Measurements from ENCODE around the gene CDHR4.
A peak's percentile ranks its signal among the peaks of the same experiment; 100 is the strongest.
"Not testable (repeated sequence)": the region's sequence is repeated elsewhere in the genome, so short reads cannot be mapped to it uniquely, and the experiment has no call there.

Gene CDHR4, protein sequence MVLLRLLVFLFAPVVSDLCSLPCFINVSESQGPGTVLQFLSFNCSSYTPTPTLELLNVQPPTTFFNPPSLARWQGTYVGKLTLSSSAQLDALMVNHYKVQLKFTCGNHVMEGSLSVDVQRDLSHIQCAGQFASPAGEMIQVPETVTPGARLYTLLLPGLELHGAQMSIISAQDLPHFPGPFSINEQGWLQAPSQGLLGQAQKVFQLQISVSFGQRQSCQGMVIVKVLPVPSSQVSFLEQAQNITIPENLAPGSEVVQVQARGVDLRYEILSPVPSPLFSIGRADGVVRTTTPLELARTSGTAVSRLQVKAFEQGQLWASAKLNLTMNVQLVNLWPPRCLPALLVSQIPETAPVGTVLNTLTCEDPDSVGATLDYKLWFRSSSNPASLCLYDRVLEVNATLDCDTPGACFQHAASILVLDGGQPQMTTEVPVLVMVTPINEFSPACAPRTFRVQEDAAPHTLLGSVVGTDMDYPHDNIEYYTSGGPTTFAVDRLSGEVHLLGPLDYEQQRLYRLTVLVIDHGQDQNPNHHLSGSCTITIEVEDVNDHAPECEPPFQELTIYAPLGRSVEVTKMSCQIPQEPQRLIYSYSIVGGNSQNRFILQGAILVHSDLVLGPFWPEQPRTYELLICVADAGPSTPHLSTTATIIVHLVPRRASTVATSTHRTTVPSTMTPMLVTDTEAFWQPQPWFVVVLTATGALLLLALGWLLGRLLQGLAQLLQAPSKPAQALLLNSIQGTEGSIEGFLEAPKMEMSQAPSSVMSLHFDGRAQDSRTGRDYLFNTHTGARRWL

DNA sequence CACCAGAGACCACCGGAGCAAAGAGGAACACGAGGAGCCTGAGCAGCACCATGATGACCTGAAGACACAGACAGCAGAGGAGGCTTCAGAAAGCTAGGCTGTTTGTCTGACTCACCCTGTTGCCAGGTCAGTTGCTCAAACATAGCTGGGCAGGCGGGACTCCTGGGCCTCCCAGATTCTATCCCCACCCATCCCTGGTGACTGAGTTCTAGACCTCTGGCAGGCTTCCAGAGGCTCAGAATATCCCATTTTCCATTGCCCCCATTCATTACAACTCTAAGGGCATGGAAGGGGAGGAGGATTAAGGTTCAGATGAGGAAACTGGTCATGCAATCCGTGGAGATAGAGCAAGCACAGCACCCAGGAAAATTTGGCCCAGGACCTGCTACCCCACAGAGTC lies at the start of gene CDHR4:
Gene CDHR4 (minus strand): TSS at position 113 of the 400 bp plus-strand sequence. CDS start 61 bp downstream, at position 52.
- DNase-seq (ENCODE audit: low spot score), result no peak

DNA sequence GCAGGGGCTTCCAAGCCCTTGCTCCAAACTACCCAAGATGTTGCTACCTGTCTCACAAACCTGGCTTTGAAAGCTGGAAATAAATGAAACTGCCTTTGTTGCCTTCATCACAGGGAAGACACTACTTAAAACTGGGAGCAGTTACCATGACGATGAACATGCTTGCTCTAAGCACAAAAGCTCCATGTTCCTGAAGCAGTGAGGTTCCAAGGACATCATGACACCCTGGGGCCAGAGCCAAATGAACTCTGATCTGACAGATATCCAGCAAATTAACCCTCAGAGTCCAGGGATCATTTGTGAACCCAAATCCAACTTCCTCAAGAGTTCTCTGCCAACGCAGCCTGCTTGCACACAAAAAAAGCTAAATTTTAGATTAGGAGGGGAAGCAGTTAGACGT lies 46.0 kb upstream of the CDHR4 start:
- no peak for DNase-seq (ENCODE audit: low spot score)

DNA sequence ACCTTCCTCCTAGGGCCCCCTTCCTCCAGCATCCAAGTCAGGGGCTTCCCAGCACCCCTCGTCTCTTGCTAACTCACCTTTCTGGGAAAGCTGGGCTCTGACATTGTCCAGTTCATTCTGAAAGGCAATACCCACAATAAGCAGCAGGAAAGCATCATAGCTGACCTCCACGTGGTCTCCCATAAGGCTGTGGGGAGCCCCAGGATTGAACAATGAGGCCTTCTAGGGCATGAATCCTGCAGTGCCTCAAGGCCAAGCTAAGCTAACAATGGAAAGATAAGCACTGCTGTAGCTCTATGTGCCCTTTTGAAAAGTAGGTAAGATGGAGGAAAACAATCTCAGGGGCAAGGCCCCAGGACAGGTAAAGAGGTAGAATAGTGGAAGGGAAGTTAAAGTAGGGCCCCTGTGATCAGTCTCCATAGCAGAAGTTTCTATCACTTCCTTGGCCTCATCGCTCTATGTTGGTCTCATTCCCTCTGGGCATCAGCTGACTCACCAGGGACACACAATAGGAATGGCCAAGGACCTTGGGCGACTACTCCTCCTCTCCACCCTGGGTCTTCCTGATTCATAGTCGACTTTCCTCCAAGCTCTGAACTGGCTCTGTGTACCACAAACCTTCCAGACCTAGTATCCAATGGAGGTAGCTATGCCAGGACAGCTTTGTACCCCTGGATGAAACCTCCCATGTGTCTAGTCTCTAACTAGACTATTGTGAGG lies 45.0 kb upstream of the CDHR4 start:
- DNase-seq (ENCODE audit: low spot score), result no peak

DNA sequence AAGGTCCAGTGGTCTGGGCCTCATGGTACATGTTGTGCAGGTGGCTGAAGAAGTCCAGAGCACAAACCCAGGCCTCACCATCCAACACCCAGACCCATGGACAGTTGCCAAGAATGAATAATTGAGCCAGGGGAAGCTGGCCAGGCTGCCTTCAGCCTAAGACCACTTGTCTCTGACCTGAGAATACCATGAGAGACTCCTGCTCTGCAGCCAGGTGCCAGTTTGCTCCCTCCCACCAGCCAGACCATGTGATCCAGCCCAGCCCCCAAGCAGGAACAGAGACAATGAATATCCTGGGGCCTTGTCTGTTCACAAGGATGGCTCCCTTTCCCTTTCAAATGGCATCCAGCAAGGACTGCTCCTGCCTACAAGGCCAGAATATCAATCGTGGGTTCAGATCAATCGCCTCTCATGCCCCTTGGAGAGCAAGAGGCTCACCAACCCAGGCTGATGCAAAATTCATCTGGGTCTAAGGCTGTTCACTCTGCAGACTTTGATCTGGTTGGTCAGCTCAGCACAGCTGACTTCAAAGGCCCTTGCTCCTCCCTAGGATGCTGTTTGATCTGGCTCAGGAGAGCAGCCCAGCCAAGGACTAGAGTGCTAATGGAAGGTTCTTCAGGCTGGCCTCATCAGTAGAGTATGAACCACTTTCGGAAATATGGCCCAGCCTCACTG lies 43.3 kb upstream of the CDHR4 start:
- DNase-seq (ENCODE audit: low spot score), result no peak

DNA sequence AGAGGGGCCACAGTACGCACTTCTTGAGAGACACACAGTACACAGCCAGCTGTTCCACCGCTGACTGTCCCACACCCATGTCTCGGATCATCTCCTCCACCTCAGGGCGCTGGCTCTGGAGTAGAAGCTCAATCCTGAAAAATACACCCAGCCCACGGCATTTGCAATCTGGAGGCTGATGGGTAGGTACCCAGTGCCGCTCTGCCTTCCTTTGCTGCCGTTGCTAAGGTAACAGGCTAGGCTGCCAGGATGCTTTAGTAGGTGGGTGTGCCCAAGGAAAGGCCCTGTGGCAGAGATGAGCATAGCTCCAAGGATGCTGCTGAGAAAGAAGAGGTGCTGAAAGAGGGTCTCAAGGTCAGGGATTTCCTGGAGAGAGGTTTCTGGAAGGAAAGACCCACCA lies 42.1 kb upstream of the CDHR4 start:
- DNase-seq (ENCODE audit: low spot score), result no peak

DNA sequence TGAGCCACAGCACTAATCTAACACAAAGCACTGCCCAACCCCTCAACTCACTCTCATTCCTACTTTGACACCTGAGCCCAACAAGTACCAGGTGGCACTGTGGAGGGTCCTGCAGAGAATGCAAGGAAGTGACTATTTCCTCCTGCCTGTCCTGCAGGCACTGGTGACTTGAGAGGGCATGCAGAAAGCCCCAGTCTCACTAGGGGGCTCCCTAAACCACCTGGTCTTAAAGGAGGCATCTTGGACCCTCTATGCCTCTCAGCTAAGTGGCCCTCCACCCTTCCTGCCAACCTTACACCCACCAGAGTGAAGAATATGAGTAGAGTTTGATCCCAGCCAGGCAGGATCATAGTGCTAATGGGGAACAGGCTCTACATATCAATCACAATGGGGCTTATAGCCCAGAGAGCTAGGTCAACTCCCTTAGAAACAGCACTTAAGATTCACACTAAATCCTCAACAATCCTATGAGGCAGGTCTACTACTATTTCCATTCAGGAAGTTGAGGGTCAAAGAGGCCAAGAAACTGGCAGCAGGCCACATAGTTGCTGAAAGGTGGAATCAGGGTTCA lies 41.5 kb upstream of the CDHR4 start:
- DNase-seq (ENCODE audit: low spot score), result peak; percentile 52

DNA sequence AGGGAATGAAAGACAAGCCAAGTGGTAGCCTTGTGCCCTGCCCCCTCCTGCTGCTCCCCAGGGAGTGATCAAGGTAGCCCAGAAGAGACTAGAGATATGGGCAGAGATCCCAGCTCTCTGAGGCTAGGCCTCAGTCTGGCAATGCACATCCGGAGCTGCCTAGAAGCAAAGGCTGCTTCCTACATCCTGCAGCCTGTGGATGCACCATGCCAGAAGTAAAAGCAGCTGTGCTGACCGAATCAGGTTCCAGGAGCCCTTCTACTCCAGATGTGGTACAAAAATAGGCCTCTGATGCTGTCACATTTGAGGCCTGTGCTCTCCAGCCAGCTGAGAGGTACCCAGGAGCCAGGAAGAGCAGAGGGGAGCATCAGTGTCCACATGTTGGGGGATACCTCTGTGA lies 40.7 kb upstream of the CDHR4 start:
- DNase-seq (ENCODE audit: low spot score), result no peak

DNA sequence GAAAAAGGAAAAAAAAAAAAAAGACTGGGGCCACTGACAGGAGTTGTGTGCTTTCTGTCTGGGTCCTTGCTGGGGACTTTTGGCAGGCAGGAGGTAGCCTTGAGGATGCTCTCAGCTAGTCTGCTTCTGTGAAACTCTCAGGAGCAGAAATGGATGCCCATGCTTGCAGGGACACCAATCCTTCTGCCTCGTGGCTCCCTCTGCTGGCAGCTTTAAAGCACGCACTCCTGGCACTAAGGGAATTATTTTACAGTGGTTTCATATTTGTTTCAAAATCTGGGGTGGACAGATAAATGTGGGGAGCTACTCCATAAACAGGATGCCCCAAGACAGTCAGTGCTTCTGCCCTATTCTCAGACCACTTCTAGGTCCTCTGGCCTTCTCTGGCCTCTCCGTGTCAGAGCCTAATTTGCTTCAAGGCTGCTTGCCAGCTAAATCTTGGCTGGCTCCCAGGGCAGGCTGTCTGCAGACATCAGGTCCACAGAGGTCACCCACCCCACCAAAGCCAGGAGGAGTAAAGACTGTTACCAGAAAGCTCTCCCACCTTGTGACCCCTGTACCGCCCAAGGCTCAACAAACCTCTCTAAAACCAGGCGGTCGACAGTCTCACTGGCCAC lies 39.6 kb upstream of the CDHR4 start:
- peak; percentile 73 for DNase-seq (ENCODE audit: low spot score)

DNA sequence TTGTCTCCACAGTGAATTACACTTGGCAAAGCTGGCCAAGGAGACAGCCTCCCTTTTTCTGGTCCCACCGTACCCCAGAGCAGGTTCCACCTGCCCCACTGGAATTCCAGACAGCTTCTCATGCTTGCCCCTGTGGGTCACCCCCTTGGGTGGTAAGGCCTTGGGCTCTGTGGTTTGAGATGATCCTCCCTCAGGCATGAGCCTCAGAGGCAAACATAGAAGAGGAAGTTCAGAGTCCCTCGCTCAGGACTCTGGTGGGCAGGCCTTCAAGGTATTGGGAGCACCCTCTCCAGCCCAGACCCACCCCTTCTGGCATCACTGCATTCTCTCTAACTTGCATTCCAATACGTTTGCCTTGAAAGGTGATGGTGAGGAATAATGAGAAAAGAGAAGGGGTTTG lies 31.7 kb upstream of the CDHR4 start:
- DNase-seq (ENCODE audit: low spot score), result no peak

DNA sequence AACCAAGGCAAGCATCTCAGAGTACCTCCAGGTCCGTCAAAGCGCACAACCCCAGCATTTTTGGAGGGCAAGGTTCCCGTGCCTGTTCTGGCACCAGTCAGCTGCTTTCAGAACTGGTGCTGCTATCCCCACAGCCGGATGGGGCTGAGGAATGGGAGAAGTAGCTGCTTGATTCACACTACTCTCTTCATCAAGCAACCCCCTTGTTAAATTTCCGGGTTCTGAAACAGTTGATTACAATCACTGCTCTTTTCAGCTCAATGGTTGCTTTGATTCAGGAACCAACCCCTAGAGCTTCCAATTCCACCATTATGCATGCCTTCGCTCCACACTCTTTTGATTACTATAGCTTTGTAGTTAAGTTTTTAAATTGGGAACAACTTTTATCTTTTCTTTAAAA lies 26.3 kb upstream of the CDHR4 start:
- no peak for DNase-seq (ENCODE audit: low spot score)

DNA sequence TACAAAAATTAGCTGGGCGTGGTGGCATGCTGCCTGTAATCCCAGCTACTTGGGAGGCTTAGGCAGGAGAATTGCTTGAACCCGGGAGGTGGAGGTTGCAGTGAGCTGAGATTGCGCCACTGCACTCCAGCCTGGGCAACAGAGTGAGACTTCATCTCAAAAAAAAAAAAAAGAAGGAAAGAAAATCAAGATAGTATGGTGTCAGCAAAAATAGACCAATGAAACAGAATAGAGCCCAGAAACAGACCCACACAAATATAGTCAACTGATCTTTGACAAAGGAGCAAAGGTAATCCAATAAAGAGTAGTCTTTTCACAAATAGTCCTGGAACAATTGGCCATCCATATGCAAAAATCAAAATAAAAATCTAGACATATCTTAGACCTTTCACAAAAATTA lies 23.5 kb upstream of the CDHR4 start:
- DNase-seq (ENCODE audit: low spot score), result not testable (repeated sequence)

DNA sequence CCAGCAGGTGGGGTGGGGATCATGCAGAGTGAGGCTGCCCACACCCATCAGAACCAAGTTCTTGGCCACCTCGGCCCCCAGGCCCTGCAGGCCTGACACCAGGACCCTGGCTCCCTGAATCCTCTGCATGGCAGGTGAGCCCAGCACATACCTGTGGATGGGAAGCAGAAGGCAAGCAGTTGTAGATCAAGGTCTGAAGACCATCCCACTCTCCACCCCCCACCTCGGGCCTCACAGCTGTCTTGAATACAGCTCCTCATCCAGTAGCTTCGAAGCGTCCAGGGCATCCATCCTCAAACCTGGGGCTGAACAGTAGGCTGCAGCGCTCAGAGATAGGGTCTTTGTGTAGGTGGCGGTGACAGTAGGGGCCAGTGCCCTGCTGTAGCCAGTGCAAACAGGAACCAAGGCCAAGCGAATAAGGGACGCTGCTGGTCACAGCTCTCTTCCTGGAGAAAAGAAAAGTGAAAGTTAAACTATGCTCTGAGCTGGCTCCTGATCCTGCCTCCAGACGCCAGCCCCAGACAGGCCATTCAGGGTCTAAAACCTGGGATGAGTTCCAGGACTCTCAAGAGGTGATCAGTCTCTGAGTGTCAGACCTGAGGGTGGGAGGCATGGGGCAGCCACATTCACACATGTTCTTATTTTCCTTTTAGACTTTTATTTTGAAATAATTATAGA lies 14.0 kb upstream of the CDHR4 start, which contains the start of gene UBA7:
Gene UBA7 (minus strand): TSS at position 457 of the 678 bp plus-strand sequence. CDS start 166 bp downstream, at position 291.
- DNase-seq (ENCODE audit: low spot score), result no peak

DNA sequence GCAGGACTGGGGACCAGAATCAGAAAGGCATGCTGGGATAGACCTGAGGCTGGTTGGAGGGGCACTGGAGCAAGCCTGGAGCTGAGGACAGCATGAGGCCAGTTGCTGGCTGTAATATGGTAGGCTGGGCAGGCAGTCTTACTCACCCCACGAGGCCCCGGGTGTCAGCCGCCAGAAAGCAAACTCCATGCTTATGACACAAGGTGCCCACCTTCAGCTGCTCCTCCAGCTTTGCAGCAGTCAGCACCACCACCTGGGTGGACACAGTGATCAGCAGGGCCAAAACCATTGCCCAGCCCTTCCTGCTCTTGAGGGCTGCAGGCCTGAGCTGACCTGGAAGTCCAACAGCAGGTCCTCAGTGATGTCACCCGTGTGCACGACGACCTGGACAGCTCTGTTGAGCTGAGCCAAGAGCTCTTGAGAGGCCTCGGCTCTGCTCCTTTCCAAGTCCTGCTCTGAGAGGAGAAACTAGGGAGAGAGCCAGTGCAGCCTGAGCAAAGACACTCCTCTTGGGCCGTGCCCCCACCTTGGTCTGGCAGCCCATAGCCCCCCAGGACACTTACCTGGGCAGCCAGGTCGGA lies 13.3 kb upstream of the CDHR4 start:
- DNase-seq (ENCODE audit: low spot score), result no peak

DNA sequence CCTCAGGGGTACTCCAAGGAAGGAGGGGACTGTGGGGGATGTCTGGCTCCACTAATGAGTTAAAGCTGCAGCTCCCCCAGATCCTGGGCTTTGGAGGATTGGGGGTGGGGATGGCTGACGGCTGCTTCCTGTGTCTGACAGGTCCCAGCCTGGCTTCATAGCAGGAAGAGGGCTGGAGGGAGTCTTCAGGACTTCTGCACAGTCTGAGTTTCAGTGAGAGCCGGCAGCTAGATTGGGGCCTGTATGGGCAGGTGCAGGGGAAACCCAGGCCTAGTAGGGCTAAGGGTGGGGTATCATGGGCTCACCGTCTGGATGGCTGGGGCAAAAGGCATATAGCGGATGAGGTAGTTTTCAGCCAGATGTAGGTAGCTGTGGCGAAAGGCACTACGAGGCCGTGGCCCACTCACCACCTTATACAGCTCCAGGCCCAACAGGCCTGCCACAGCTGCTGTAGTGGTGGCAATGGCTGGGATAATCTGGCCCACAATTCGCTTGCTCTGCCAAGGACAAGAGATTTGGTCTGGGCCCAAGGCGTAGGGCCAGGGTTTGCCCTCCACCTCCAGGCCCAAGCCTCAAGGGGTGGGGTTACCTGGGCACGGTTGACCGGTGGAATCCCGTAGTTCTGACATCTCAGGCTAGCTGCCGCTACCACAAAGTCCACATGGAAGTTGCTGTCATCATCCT lies 7.9 kb upstream of the CDHR4 start:
- DNase-seq (ENCODE audit: low spot score), result no peak

DNA sequence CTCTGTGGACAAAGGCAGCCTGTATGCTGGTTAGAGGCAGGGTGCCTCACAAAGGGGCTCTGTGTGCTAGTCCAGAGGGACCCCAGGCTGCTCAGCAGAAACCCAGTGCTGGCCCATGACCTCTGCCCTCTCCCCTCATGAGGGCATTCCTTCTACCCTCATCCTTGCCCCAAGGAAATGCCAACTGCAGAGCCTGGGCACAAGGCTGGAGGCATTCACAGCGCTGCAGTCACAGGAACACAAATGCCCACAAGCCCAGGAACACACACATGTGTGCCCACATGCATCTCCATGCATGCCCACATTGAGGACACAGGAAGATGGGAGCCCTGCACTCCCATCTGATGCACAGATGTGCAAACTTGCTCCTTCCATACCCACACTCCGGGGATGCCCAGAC lies 7.2 kb upstream of the CDHR4 start:
- no peak for DNase-seq (ENCODE audit: low spot score)

DNA sequence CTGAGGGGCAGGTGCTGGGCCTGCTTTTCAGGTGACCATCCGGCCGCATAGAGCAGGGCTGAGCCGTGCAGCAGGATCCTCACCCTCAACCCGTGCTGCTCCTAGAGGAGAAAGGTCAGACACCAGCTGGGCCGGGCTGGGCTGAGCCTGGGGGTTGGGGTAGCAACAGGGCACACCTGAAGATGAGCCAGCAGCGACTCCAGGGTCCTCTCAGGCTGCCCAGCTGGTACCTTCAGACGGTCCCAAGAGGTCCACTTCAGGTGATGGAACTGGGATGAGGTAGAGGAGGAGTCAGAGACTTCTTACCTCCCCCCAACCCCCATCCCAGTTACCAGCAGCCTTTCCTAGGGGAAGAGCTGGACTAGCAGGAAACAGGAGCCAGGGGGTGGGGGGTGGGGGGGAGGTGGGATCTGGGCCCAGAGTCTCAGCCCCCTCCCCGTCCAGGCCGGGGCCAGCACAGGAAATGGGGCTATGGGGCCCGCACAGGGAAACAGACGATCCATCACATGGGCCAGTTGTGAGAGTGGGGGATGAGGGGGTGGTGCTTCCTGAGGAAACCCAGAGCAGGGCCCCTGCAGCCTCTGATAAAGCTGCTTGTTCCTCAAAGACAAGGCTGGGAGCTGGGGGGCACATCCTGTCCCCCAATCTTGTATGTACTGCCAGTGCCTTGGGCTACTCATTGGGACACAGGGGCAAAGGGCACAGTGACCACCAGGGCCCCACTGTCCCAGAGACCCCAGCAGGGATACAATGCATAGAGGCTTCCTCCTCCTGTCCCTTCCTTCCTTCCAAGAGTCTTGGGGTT lies 6.4 kb upstream of the CDHR4 start:
- no peak for DNase-seq (ENCODE audit: low spot score)

DNA sequence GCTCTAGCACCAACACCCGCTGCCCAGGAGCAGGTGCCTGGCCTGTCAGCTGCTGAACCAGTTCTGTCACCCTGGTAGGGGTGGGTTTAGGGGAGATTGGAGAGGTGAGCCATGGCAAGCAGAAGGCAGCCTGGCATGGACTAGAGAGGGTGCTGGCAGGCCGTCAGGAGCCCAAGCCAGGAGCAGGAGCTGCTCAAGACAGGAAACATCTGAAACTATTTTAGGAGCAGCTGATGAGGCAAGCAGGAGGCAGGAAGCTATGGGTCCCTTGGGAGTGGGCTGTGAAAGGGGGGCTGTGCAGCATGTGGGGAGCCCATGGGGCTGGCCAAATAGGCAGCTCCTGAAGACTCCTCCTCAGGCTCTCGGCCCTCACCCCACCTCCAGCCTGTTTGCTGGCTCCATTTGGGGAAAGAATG lies 5.7 kb upstream of the CDHR4 start:
- peak; percentile 58 for DNase-seq (ENCODE audit: low spot score)

DNA sequence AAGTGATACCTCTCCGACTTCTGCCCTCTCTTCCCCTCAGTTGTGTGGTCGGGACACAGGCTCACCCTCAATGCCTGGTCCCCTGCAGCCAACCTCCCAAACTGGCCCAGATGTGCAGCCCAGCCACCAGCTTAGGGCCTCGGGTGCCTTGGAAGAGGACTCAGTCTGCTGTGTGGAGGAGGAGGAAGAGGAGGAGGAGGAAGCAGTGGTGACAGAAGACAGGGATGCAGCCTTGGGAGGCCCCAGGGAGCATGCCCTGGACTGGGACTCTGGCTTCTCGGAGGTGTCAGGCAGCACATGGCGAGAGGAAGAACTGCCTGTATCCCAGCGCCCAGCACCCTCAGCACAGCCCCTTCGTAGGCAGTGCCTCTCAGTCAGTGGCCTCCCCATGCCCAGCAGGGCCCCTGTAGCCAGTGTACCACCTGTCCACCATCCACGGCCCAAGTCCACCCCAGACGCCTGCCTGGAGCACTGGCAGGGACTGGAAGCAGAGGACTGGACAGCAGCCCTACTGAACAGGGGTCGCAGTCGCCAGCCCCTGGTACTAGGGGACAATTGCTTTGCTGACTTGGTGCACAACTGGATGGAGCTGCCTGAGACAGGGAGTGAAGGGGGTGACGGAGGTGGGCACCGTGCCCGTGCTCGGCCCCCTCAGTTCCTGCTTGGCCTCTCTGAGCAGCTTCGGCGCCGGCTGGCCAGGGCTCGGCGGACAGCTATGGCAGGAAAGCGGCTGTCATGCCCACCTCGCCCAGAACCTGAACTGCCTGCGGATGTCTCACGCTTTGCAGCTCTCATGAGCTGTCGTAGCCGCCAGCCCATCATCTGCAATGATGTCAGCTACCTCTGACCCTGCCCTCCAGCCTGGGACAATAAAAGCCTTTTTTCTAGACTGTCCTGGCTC lies 4.7 kb upstream of the CDHR4 start:
- peak; percentile 47 for DNase-seq (ENCODE audit: low spot score)
